Breast epithelium (tissue), 3 donors: Measurements from ENCODE around the gene MROH7.

Source experiments
- POLR2A ChIP-seq: fragments of 450-650 bp; IDR thresholded peaks from one replicate; pipeline ENCODE4 v1.6.1; 2016; ENCODE audit warnings: antibody characterized with exemption, mild to moderate bottlenecking, moderate library complexity
- POLR2AphosphoS5 ChIP-seq, 3 donors: sonication (generic); formaldehyde crosslinking; IDR thresholded peaks; one replicate each; pipeline ENCODE4 v1.6.1; 2017; ENCODE audit warnings: antibody characterized with exemption in 3 of 3
- TF ChIP-seq, protein P1 (sequence below), 3 donors: fragments of 450-650 bp; IDR thresholded peaks; one replicate each; pipeline ENCODE4 v1.5.1; 2016 to 2017; ENCODE audit warnings: antibody characterized with exemption in 3 of 3, mild to moderate bottlenecking in 3 of 3, moderate library complexity in 3 of 3

DNA sequence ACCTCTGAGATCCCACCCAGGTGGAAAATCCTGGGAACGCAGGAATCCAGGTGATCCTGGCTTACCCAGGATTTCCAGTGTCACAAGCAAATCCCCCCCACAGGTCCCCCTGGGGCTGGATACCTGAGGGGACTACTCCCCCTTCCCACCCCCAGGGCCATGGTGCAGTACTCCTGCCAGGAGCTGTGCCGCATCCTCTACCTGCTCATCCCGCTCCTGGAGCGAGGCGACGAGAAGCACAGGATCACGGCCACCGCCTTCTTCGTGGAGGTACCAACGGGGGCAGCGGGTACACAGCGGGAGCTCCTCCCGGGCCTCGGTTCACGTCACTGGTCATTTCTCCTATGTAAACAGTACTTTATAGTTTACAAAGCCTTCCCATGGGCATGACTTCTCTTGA, 53.6 kb downstream of the MROH7 start:
- TF ChIP-seq, protein P1, sequence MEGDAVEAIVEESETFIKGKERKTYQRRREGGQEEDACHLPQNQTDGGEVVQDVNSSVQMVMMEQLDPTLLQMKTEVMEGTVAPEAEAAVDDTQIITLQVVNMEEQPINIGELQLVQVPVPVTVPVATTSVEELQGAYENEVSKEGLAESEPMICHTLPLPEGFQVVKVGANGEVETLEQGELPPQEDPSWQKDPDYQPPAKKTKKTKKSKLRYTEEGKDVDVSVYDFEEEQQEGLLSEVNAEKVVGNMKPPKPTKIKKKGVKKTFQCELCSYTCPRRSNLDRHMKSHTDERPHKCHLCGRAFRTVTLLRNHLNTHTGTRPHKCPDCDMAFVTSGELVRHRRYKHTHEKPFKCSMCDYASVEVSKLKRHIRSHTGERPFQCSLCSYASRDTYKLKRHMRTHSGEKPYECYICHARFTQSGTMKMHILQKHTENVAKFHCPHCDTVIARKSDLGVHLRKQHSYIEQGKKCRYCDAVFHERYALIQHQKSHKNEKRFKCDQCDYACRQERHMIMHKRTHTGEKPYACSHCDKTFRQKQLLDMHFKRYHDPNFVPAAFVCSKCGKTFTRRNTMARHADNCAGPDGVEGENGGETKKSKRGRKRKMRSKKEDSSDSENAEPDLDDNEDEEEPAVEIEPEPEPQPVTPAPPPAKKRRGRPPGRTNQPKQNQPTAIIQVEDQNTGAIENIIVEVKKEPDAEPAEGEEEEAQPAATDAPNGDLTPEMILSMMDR (IDR thresholded peaks at IDR 0.05) = no peak
- no peak for TF ChIP-seq POLR2AphosphoS5 (IDR thresholded peaks at IDR 0.05)
- TF ChIP-seq POLR2A = no peak
